DND-41 (cell line): ENCODE measurements around the gene CFAP44.
"Not testable (repeated sequence)": the region's sequence is repeated elsewhere in the genome, so short reads cannot be mapped to it uniquely, and the experiment has no call there.

Experiments used
- CTCF ChIP-seq: IDR thresholded peaks from 2 replicates; pipeline ENCODE4 v1.5.1; 2012; ENCODE audit warnings: borderline replicate concordance, low read length, moderate library complexity, mild to moderate bottlenecking; ENCODE audit not compliant: poor library complexity, severe bottlenecking; ENCODE audit errors: extremely low read depth
- EZH2 ChIP-seq: IDR thresholded peaks from 3 replicates; pipeline ENCODE4 v1.6.1; 2012; ENCODE audit warnings: borderline replicate concordance, low read depth, mild to moderate bottlenecking, moderate library complexity, low read length, inconsistent platforms; ENCODE audit not compliant: severe bottlenecking

GRCh38 chr3:113458554-113458953 is 17.3 kb upstream of the CFAP44 start:
- TF ChIP-seq CTCF, EZH2: not testable (repeated sequence)
